ENCODE data around the gene RNF166.

GRCh38 chr16:88734361-88734728, 28.1 kb upstream of the RNF166 start:
- no peak for TF ChIP-seq CTCF (IDR thresholded peaks at IDR 0.05)
- no peak for TF ChIP-seq POLR2A (IDR thresholded peaks at IDR 0.05)
